IMR-90 (cell line): ENCODE data around the gene COX7B. TPM values are rescaled to one million over a fixed set of nuclear protein-coding genes. Genes with fewer than 3 reads are reported as not detected.

Experiments used
- ATAC-seq: fragments of 200-7000 bp; cut with Tn5 transposase; 2 replicates; pipeline ENCODE4 v1.9.1; 2020; ENCODE audit warnings: low read depth, mild to moderate bottlenecking, moderate library complexity
- BruUV-seq: library from RNA; stranded (reverse); fragments of 400-500 nt; replicated peaks from 2 replicates; lab custom pipeline; 2021; lab: Mats Ljungman, UMichigan
- CTCF ChIA-PET: fragments of 300-600 bp; formaldehyde crosslinking; extraction: SDS; loops from one replicate; lab custom pipeline; 2021; ENCODE audit warnings: antibody characterized with exemption; lab: Yijun Ruan, JAX
- POLR2A ChIA-PET: fragments of 300-600 bp; sonication (Branson Sonifier 250); formaldehyde crosslinking; loops from one replicate; lab custom pipeline; 2022; ENCODE audit warnings: antibody characterized with exemption; ENCODE audit not compliant: unreplicated experiment; lab: Charles Lee
- DNase-seq: peaks from one replicate; pipeline ENCODE4 v3.0.0; 2013
- H2AFZ ChIP-seq: replicated peaks from 2 replicates; pipeline ENCODE3; 2013; ENCODE audit warnings: low read length, mild to moderate bottlenecking; ENCODE audit not compliant: poor library complexity
- H2AK5ac ChIP-seq: 2 replicates; pipeline ENCODE4 v1.6.1; 2013; ENCODE audit warnings: low read depth, low read length, inconsistent platforms
- H2AK9ac ChIP-seq: replicated peaks from 2 replicates; pipeline ENCODE3; 2013; ENCODE audit warnings: mild to moderate bottlenecking, low read depth, low read length, moderate library complexity; ENCODE audit not compliant: poor library complexity
- H2BK120ac ChIP-seq: 2 replicates; pipeline ENCODE4 v1.6.1; 2013; ENCODE audit warnings: low read depth, low read length, inconsistent platforms
- H2BK15ac ChIP-seq: 3 replicates; pipeline ENCODE4 v1.6.1; 2013; ENCODE audit warnings: low read depth, low read length, inconsistent platforms
- H2BK20ac ChIP-seq: 2 replicates; pipeline ENCODE4 v1.6.1; 2013; ENCODE audit warnings: low read depth, mild to moderate bottlenecking, inconsistent platforms, low read length, moderate library complexity
- H2BK5ac ChIP-seq: 2 replicates; pipeline ENCODE4 v1.6.1; 2013; ENCODE audit warnings: mild to moderate bottlenecking, low read depth, low read length, inconsistent platforms; ENCODE audit not compliant: poor library complexity, severe bottlenecking
- H3K14ac ChIP-seq: replicated peaks from 2 replicates; pipeline ENCODE4 v1.6.1; 2013; ENCODE audit warnings: low read depth, low read length, inconsistent platforms
- H3K18ac ChIP-seq: 2 replicates; pipeline ENCODE4 v1.6.1; 2013; ENCODE audit warnings: low read depth, low read length, control low read depth
- H3K23ac ChIP-seq: 2 replicates; pipeline ENCODE4 v1.6.1; 2013; ENCODE audit warnings: low read depth, low read length, inconsistent platforms
- H3K27ac ChIP-seq: 2 replicates; pipeline ENCODE4 v1.5.1; 2013; ENCODE audit warnings: mild to moderate bottlenecking, control low read depth, low read length; ENCODE audit not compliant: insufficient read depth
- H3K27me3 ChIP-seq: 2 replicates; pipeline ENCODE4 v1.6.1; 2013; ENCODE audit warnings: low read length; ENCODE audit not compliant: control insufficient read depth, insufficient read depth
- H3K36me3 ChIP-seq: 2 replicates; pipeline ENCODE4 v1.6.1; 2013; ENCODE audit warnings: low read length, mixed read lengths; ENCODE audit not compliant: control insufficient read depth, insufficient read depth
- H3K4ac ChIP-seq: 2 replicates; pipeline ENCODE4 v1.6.1; 2013; ENCODE audit warnings: low read depth, low read length, inconsistent platforms
- H3K4me1 ChIP-seq: 2 replicates; pipeline ENCODE4 v1.6.1; 2013; ENCODE audit warnings: low read length, mixed read lengths; ENCODE audit not compliant: control insufficient read depth, insufficient read depth
- H3K4me2 ChIP-seq: 2 replicates; pipeline ENCODE4 v1.6.1; 2013; ENCODE audit warnings: low read depth, mild to moderate bottlenecking, control low read depth, low read length, moderate library complexity
- H3K4me3 ChIP-seq: 2 replicates; pipeline ENCODE4 v1.5.1; 2013; ENCODE audit warnings: low read depth, mild to moderate bottlenecking, control low read depth, low read length, moderate library complexity; ENCODE audit not compliant: insufficient read depth
- H3K56ac ChIP-seq: 2 replicates; pipeline ENCODE4 v1.6.1; 2013; ENCODE audit warnings: low read length, inconsistent platforms; ENCODE audit not compliant: insufficient read depth; ENCODE audit errors: extremely low read depth
- H3K79me1 ChIP-seq, 2 experiments: 2 replicates each; pipeline ENCODE4 v1.6.1; 2013; ENCODE audit warnings: low read length in 2 of 2, inconsistent platforms in 1 of 2, low read depth in 1 of 2
- H3K9ac ChIP-seq: 2 replicates; pipeline ENCODE4 v1.6.1; 2013; ENCODE audit warnings: low read depth, low read length, control low read depth
- H3K9me1 ChIP-seq: 2 replicates; pipeline ENCODE4 v1.6.1; 2013; ENCODE audit warnings: low read length, inconsistent platforms; ENCODE audit not compliant: insufficient read depth
- H3K9me3 ChIP-seq: 2 replicates; pipeline ENCODE4 v1.6.1; 2013; ENCODE audit warnings: low read length; ENCODE audit not compliant: control insufficient read depth, insufficient read depth
- H4K20me1 ChIP-seq: 2 replicates; pipeline ENCODE4 v1.6.1; 2013; ENCODE audit warnings: low read length, inconsistent platforms; ENCODE audit not compliant: insufficient read depth
- H4K5ac ChIP-seq: 2 replicates; pipeline ENCODE4 v1.6.1; 2013; ENCODE audit warnings: mild to moderate bottlenecking, low read depth, low read length, control low read depth
- H4K8ac ChIP-seq, 2 experiments: 2 replicates each; pipeline ENCODE4 v1.6.1; 2013; ENCODE audit warnings: low read depth in 2 of 2, low read length in 2 of 2, control low read depth in 1 of 2, inconsistent platforms in 1 of 2
- H4K91ac ChIP-seq: 2 replicates; pipeline ENCODE4 v1.6.1; 2013; ENCODE audit warnings: low read depth, low read length, inconsistent platforms; ENCODE audit not compliant: insufficient read depth
- BHLHE40 ChIP-seq: fragments of 150-350 bp; IDR thresholded peaks from 2 replicates; pipeline ENCODE4 v1.6.1; 2016; ENCODE audit warnings: mild to moderate bottlenecking, low read depth, low read length
- CEBPB ChIP-seq: IDR thresholded peaks from 2 replicates; pipeline ENCODE4 v1.6.1; 2012; ENCODE audit warnings: low read depth, low read length, improper control_type of control experiment
- CHD1 ChIP-seq: IDR thresholded peaks from 2 replicates; pipeline ENCODE4 v1.6.1; 2012; ENCODE audit warnings: low read depth, low read length, improper control_type of control experiment
- CTCF ChIP-seq: conservative IDR thresholded peaks from 2 replicates; pipeline ENCODE4 v1.5.1; 2012; ENCODE audit warnings: mild to moderate bottlenecking, low read depth, low read length, improper control_type of control experiment
- ELK1 ChIP-seq: fragments of 150-350 bp; IDR thresholded peaks from 2 replicates; pipeline ENCODE4 v1.6.1; 2016; ENCODE audit warnings: low read depth, mild to moderate bottlenecking, low read length, moderate library complexity, borderline replicate concordance
- MAFK ChIP-seq: IDR thresholded peaks from 2 replicates; pipeline ENCODE4 v1.6.1; 2012; ENCODE audit warnings: low read depth, low read length, improper control_type of control experiment
- MAZ ChIP-seq: IDR thresholded peaks from 2 replicates; pipeline ENCODE4 v1.6.1; 2012; ENCODE audit warnings: low read depth, mild to moderate bottlenecking, low read length, improper control_type of control experiment, moderate library complexity, borderline replicate concordance
- MXI1 ChIP-seq: IDR thresholded peaks from 2 replicates; pipeline ENCODE4 v1.6.1; 2012; ENCODE audit warnings: low read depth, mild to moderate bottlenecking, low read length, moderate library complexity, borderline replicate concordance
- NFE2L2 ChIP-seq: fragments of 150-350 bp; IDR thresholded peaks from 2 replicates; pipeline ENCODE4 v1.6.1; 2016; ENCODE audit warnings: low read depth, mild to moderate bottlenecking, low read length
- POLR2A ChIP-seq: IDR thresholded peaks from 2 replicates; pipeline ENCODE4 v1.6.1; 2012; ENCODE audit warnings: mild to moderate bottlenecking, low read depth, low read length
- RAD21 ChIP-seq: IDR thresholded peaks from 2 replicates; pipeline ENCODE4 v1.6.1; 2012; ENCODE audit warnings: low read length, improper control_type of control experiment
- RCOR1 ChIP-seq: IDR thresholded peaks from 2 replicates; pipeline ENCODE4 v1.6.1; 2012; ENCODE audit warnings: mild to moderate bottlenecking, low read length, improper control_type of control experiment; ENCODE audit not compliant: insufficient replicate concordance
- RFX5 ChIP-seq: IDR thresholded peaks from 2 replicates; pipeline ENCODE4 v1.8.0; 2012; ENCODE audit warnings: low read depth, mild to moderate bottlenecking, low read length, moderate library complexity
- SMC3 ChIP-seq: fragments of 150-350 bp; IDR thresholded peaks from 2 replicates; pipeline ENCODE4 v1.6.1; 2016; ENCODE audit warnings: low read depth, mild to moderate bottlenecking, antibody characterized with exemption, low read length, moderate library complexity
- WGBS, 2 experiments: methylation state at CpG; one replicate each; pipeline versions ENCODE4 v1.1.5 to v1.1.7; 2013; ENCODE audit warnings: missing lambda C conversion rate in 2 of 2; ENCODE audit not compliant: insufficient read length in 1 of 2; ENCODE audit errors: extremely low coverage in 2 of 2; 5-methylcytosine and 5-hydroxymethylcytosine counted together
- dilution Hi-C: fragments of 300-500 bp; cut with HindIII; formaldehyde crosslinking; loops from one replicate; pipeline ENCODE4 v1.14.3; 2018; ENCODE audit warnings: low sequenced_read_pairs; ENCODE audit not compliant: unreplicated experiment
- in situ Hi-C: fragments of 300-500 bp; cut with MboI; formaldehyde crosslinking; loops from 3 replicates; pipeline ENCODE4 v1.14.3; 2019; ENCODE audit warnings: low sequenced_read_pairs, inconsistent platforms, mixed read lengths
- intact Hi-C: fragments of 100-400 bp; cut with micrococcal nuclease; formaldehyde crosslinking; loops from 2 replicates; pipeline ENCODE4 v1.10.0; 2022
- polyA plus RNA-seq, 3 experiments: library from polyadenylated mRNA; depleted of rRNA; stranded (reverse); fragments of >200 nt; gene quantifications; 2 replicates each; pipeline ENCODE4 v1.2.3, GENCODE V29; 2012; ENCODE audit warnings: low replicate concordance in 1 of 3
- total RNA-seq: library from RNA; depleted of rRNA; stranded (reverse); fragments of >200 nt; gene quantifications from 2 replicates; pipeline ENCODE4 v1.2.3, GENCODE V29; 2012
- TF ChIP-seq, protein P1 (sequence below): fragments of 150-350 bp; IDR thresholded peaks from 2 replicates; pipeline ENCODE4 v1.6.1; 2017; ENCODE audit warnings: mild to moderate bottlenecking, antibody characterized with exemption, low read length, low read depth

Gene COX7B
- total and polyA plus RNA-seq, 2 of the 4 experiments (the other 2 are of a cell fraction) = 330 to 912 TPM

- no peak overlapping the region for H3K4ac ChIP-seq
- no peak overlapping the region for H3K9ac ChIP-seq
- intact Hi-C loops (no loop called here), in situ Hi-C loops (no loop called here), dilution Hi-C loops (no loop called here)
- H3K36me3 ChIP-seq = peaks cover 4% of the 10 kb centered on the region
- DNase-seq = no peak
- H3K4me2 ChIP-seq = no peak overlapping the region
- no peak overlapping the region for H2BK5ac ChIP-seq
- no peaks in the 10 kb centered on the region for H3K9me3 ChIP-seq
- H3K4me3 ChIP-seq = no peak overlapping the region
- no peak overlapping the region for H4K91ac ChIP-seq
- ChIA-PET CTCF (no interaction called here), POLR2A (no interaction called here)
- ATAC-seq = no peak
- peaks cover 0 to 2% of the 10 kb centered on the region in 2 experiments; a peak in 1 of 4 replicates for H3K79me1 ChIP-seq
- H4K8ac ChIP-seq = no peak overlapping the region
- no peak overlapping the region for H2AFZ ChIP-seq
- no peak overlapping the region for H3K56ac ChIP-seq
- no peak overlapping the region for H3K18ac ChIP-seq
- no peak overlapping the region for H2AK9ac ChIP-seq
- BruUV-seq = no TSS peak
- H3K4me1 ChIP-seq = no peaks in the 10 kb centered on the region
- no peaks in the 10 kb centered on the region for H3K27me3 ChIP-seq
- no peaks in the 10 kb centered on the region for H4K20me1 ChIP-seq
- no peaks in the 10 kb centered on the region for H3K9me1 ChIP-seq
- H4K5ac ChIP-seq = no peak overlapping the region
- no peak overlapping the region for H2AK5ac ChIP-seq
- H3K27ac ChIP-seq = no peak overlapping the region
- no peak overlapping the region for H2BK15ac ChIP-seq
- TF ChIP-seq RFX5 = no peak
- no peak for TF ChIP-seq MAFK
- TF ChIP-seq RAD21 = no peak
- TF ChIP-seq RCOR1 = no peak
- no peak for TF ChIP-seq CHD1
- TF ChIP-seq ELK1 = no peak
- TF ChIP-seq MXI1 = no peak
- no peak for TF ChIP-seq SMC3
- no peak for TF ChIP-seq NFE2L2
- no peak for TF ChIP-seq CTCF
- TF ChIP-seq POLR2A = no peak
- TF ChIP-seq BHLHE40 = no peak
- TF ChIP-seq MAZ = no peak
- no peak for TF ChIP-seq CEBPB
- TF ChIP-seq, protein P1, sequence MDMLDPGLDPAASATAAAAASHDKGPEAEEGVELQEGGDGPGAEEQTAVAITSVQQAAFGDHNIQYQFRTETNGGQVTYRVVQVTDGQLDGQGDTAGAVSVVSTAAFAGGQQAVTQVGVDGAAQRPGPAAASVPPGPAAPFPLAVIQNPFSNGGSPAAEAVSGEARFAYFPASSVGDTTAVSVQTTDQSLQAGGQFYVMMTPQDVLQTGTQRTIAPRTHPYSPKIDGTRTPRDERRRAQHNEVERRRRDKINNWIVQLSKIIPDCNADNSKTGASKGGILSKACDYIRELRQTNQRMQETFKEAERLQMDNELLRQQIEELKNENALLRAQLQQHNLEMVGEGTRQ = no peak
- H3K14ac ChIP-seq = no peak overlapping the region
- WGBS, 2 experiments = no CpG with 5 or more reads among the region's 8 CpGs
- no peak overlapping the region for H3K23ac ChIP-seq
- no peak overlapping the region for H2BK20ac ChIP-seq
- H2BK120ac ChIP-seq = no peak overlapping the region
Observed at GRCh38 chrX:77875372-77875771, 23.9 kb upstream of the COX7B start.
